Measurements from ENCODE around the gene RALBP1.

The RALBP1 gene

DNA sequence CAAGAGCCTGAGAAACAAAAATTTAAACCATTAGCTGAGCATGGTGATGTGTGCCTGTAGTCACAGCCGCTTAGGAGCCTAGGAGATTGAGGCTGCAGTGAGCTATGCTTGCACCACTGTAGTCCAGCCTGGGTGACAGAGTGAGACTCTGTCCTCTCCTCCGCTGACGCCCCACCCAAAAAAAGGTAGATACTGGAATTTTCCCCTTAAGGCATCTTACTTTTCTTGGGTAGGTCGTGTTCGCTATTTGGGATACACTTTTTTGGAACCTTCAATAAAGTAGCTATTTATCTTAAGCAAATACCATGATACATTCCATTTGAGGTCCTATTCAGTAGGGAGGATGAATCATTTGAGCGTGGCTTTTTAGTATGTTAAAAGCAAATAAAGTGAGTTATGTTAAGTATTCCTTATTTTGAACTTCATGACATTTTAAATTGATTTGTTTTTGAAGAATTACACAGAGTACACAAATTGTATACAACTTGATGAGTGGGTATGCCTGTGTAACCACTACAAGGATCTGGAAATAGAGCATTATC is 38.7 kb downstream of the RALBP1 start:
- DNase-seq: no peak

DNA sequence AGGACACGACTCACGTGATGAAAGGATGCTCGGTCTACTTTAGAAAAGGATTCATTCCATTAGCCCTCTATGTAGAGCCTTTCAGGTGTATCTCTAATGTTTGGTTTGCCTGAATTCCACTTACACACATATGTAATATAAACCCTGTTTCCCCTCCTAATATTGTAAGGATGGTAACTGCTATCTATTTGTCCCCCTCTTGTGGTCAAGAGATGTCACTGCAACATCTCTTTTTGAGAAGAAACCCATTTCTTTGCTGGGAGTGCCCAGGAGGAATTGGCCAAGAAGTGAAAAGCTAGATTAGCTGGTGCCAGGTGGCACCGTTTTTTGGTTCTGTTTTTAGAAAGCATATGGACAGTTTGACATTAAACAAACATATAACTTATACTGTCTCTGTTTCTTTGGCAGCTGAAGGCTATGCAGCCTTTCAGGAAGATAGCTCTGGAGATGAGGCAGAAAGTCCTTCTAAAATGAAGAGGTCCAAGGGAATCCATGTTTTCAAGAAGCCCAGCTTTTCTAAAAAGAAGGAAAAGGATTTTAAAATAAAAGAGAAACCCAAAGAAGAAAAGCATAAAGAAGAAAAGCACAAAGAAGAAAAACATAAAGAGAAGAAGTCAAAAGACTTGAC is 41.2 kb downstream of the RALBP1 start:
- DNase-seq: no peak

GRCh38 chr18:9517869-9518268 is 42.6 kb downstream of the RALBP1 start:
- DNase-seq: no peak

DNA sequence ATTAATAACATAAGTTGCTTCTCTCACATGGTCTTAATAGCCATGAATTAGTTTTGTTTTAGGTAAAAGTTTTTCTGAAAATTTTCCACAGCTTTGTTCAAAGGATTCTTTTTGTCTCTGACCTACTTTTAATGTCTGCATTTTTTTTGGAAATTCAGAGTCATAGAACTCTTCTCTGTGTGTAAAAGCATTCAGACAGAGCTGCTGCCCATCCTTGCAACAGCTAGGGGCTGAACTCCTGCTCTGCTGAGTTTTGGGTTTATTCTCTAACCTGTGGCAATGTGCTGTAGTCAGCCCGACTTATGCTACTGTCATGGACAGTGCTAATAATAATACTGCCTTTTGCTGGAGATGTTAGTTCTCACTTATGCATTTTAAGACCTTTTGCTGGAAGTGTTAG is 44.1 kb downstream of the RALBP1 start:
- no peak for DNase-seq

DNA sequence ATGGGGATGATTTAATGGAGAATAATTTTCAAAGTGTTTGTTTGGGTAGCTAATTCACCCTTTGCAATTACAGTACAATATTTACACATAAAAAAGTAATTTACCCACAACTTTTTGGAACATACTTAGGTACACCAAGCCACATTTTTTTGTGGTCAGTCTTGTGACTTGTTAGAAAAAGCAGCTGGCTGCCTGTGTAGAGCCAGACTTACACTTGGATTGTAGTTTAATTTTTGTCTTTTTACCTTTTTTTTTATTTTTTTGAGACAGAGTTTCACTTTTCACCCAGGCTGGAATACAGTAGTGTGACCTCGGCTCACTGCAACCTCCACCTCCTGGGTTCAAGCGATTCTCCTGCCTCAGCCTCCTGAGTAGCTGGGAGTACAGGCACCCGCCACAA is 45.4 kb downstream of the RALBP1 start:
- no peak for DNase-seq

- DNase-seq: no peak
These were observed 46.5 kb downstream of the RALBP1 start for GRCh38 chr18:9521770-9522169.

GRCh38 chr18:9522952-9523351 is 47.6 kb downstream of the RALBP1 start:
- no peak for DNase-seq

GRCh38 chr18:9526458-9526857 is 51.1 kb downstream of the RALBP1 start:
- no peak for DNase-seq

DNA sequence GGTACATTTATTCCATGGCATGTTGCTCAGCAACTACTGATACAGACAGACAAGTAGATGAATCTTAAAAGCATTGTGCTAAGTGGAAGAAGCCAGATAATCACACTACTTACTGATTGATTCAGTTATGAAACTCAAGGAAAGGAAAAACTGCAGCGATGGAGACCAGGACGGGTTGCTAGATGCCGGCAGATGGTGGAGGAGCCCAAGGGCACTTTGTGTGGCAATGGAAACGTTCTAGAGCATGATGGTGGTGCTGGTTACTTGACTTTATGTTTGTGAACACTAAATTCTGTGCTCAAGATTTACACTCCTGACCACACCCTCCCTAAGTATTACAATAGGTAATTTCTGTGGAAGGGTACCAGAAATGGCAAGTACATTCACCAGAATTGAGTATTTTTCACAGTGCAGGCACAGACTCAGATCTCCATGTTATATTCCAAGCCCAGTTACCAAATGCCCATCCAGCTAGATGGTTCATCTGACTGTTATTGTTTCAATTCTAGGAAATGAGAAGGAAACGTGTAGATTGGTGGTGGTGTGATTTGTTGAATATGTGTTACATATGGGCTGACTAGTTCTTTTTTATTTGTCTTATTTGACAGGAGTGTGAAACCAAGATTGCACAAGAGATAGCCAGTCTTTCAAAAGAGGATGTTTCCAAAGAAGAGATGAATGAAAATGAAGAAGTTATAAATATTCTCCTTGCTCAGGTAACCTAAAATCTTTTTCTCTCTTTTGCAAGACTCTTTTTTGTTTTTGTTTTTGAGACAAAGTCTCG is 55.1 kb downstream of the RALBP1 start:
- no peak for DNase-seq

DNA sequence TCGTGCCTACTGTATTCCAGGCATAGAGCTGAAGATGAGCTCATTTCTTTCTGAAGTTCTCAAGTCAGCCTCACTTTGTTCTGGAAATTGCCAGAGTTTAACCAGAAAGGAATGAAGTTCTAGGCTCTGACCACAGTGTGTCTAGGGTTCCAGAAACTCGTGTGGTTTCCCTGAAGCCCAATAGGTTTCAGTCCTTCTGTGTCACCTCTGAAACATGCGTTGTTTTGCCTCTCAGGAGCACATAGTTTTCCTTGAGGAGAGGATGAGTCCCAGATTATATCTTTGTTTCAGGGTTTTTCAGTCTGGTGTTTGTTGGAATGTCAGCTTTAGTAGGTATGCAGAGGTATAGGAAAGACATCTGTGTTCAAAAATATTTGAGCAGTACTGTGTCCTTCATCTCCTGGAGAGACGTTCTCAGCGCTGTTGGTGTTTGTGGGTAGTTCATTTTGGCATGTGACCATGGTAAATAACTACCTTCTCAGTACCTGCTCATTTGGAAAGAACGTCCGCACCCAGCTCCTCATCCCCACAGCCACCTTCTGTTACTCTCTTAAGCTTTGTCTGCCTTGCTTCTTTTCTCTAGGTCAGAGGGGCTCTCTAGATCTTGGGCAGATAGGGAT is 56.6 kb downstream of the RALBP1 start:
- DNase-seq: no peak

GRCh38 chr18:9534844-9535243 is 59.5 kb downstream of the RALBP1 start:
- DNase-seq: no peak

- DNase-seq: no peak
These were observed 60.2 kb downstream of the RALBP1 start for GRCh38 chr18:9535430-9535991.

- no peak for DNase-seq
These were observed 61.2 kb downstream of the RALBP1 start for GRCh38 chr18:9536354-9537152.

DNA sequence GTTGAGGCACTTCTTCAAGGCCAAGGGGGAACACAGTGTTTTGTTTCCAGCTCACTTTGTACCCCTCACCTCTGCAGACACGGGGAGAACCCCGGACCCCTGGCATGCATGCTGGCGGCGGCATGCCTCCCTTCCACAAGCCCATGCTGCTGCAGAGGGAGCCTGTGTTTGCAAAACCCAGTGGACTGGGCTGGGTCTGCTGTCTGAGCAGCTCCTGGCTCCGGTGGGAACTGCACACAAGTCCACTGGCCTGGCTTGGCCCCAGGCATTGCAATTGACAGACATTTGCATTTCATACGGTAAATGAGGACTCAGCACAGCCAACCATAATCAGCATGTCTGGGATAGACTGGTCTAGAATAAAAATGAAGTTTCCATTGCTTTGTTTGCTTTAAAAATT is 62.4 kb downstream of the RALBP1 start:
- no peak for DNase-seq

DNA sequence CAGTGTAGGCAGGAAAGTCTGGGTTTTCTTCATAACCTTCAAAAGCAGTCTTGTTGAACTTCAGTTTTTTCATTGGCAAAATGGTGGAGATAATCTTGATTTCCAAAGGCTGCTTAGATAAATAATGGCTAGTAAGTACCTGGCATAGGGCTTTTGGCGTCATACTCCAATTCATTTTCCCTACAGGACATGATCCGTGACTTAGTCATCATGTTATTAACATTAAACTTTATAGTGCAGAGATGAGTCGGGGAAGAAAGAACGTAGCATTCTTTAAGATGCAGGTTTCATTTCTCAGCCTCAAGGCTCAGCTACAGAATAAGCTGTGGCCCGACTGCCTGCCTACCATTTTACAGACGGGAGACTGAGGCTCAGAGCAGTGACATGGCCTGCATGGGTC is 64.0 kb downstream of the RALBP1 start:
- no peak for DNase-seq

- no peak for DNase-seq
These were observed 64.6 kb downstream of the RALBP1 start for GRCh38 chr18:9539938-9540337.

DNA sequence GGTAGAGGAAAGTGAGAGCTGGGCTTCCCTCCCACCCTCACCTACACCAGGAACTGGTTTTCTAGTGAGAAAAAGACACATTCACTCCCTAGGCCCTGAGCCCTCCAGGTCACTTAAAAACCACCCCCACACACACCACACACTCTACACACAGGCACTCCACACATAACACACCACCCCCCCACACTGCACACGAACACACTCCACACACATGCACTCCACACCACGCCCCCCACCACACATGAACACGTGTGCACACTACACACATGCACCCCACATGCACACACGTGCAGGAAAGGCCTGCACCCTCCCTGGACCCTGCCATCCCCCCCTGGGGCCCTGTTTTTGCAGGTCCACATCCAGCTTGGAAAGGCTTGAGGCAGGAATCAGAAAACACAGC is 67.6 kb downstream of the RALBP1 start:
- DNase-seq: no peak

GRCh38 chr18:9545029-9545428 is 69.7 kb downstream of the RALBP1 start:
- no peak for DNase-seq

- no peak for DNase-seq
These were observed 71.2 kb downstream of the RALBP1 start for GRCh38 chr18:9546468-9546867.

- DNase-seq: no peak
These were observed 72.5 kb downstream of the RALBP1 start for GRCh38 chr18:9547782-9548181.

DNA sequence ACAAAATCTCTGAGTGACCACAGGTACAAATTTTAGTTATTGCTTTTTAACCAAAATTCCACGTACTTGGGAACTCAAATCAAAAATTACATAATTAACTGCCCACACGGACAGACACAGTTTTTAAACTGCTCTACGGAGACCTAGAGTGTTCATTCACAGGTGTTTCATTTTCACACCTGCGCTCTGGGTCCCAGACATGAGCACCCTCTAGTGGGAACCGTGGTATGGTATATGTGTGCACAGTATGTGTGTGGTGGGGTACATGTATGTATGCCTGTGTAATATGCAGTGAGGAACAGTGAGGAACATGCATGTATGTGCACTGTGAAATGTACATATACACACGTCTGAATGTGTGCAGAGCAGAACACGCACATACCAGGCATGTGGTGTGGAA is 74.1 kb downstream of the RALBP1 start:
- DNase-seq: no peak

DNA sequence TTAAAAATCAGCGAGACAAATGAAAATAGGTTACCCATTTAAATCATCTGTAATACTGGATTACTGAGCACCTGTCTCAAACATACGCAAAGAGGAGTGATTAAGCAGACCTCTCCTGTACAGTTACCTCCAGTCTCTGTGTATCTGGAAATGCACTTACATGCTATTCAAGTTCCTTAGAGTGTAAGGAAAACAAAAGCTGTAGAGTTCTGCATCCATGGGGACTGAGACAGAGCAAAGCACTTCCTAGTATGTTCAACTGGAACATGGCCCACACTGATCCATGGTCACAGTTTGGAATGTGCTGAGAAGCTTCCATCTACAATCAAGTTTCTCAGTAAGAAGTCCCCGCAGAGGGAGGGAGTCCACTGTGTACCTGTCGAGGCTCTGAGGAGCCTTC is 75.1 kb downstream of the RALBP1 start:
- DNase-seq: no peak

GRCh38 chr18:9552191-9552590 is 76.9 kb downstream of the RALBP1 start:
- DNase-seq: no peak

Measured in activated CD4-positive, alpha-beta T cell treated with anti-CD3 and anti-CD28 coated beads for 48 hours (primary cell).